AG09309 (cell line): ENCODE measurements around the gene TMEM163.

ENCODE experiments used
- DNase-seq: peaks from one replicate; pipeline ENCODE4 v3.0.0-alpha.2; 2010; ENCODE audit warnings: low read depth
- H3K4me3 ChIP-seq: 2 replicates; pipeline ENCODE4 v1.5.1; 2011; ENCODE audit warnings: mild to moderate bottlenecking, low read depth, low read length, moderate library complexity; ENCODE audit not compliant: control insufficient read depth
- CTCF ChIP-seq: IDR thresholded peaks from 2 replicates; pipeline ENCODE4 v1.5.1; 2011; ENCODE audit warnings: mild to moderate bottlenecking, low read depth, low read length, inconsistent platforms; ENCODE audit not compliant: insufficient read depth, control insufficient read depth; ENCODE audit errors: missing control alignments

TMEM163 gene

GRCh38 chr2:134458473-134458853, 260.3 kb downstream of the TMEM163 start:
- DNase-seq, result no peak
- H3K4me3 ChIP-seq, result no peak overlapping the region
- no peak for TF ChIP-seq CTCF

- TF ChIP-seq CTCF, result no peak
- DNase-seq, result no peak
- H3K4me3 ChIP-seq, result no peak overlapping the region
Observed at GRCh38 chr2:134457765-134458472, 260.9 kb downstream of the TMEM163 start.

GRCh38 chr2:134457353-134457752, 261.4 kb downstream of the TMEM163 start:
- no peak for TF ChIP-seq CTCF
- no peak for DNase-seq
- no peak overlapping the region for H3K4me3 ChIP-seq

- TF ChIP-seq CTCF, result no peak
- H3K4me3 ChIP-seq, result no peak overlapping the region
- no peak for DNase-seq
Observed at GRCh38 chr2:134455426-134455825, 263.4 kb downstream of the TMEM163 start.

GRCh38 chr2:134454931-134455330, 263.9 kb downstream of the TMEM163 start:
- no peak overlapping the region for H3K4me3 ChIP-seq
- TF ChIP-seq CTCF, result no peak

GRCh38 chr2:134454426-134454825, 264.4 kb downstream of the TMEM163 start:
- no peak for TF ChIP-seq CTCF
- H3K4me3 ChIP-seq, result no peak overlapping the region
- no peak for DNase-seq

More at GRCh38 chr2:134454931-134455330, 263.9 kb downstream of the TMEM163 start:
- DNase-seq, result no peak
